ENCODE results near the gene BAZ2B. TPM values are rescaled to one million over a fixed set of nuclear protein-coding genes. Genes with fewer than 3 reads are reported as not detected.

Gene BAZ2B
- total and polyA plus RNA-seq, 2 experiments from 2014 or later = 51.7 to 62.9 TPM

- H3K9me3 Mint-ChIP-seq = no peaks in the 10 kb centered on the region; the same call in 2 of the 3 replicates
- peaks cover 20% of the 10 kb centered on the region for H3K4me1 Mint-ChIP-seq
- Histone ChIP-seq H3K4me2 (no peak overlapping the region), H3K79me2 (replicated peaks; ENCODE audit: insufficient read depth) (no peaks in the 10 kb centered on the region), H3K27ac (ENCODE audit: low read depth) (no peak overlapping the region), H4K20me1 (replicated peaks; ENCODE audit: insufficient read depth) (no peaks in the 10 kb centered on the region), H3K27me3 (ENCODE audit: insufficient read depth) (no peaks in the 10 kb centered on the region), H2AFZ (no peak overlapping the region), H3K4me1 (ENCODE audit: insufficient read depth) (peaks cover 21% of the 10 kb centered on the region), H3F3A (replicated peaks; ENCODE audit: low read depth) (no peaks in the 10 kb centered on the region), H3K36me3 (ENCODE audit: insufficient read depth) (no peaks in the 10 kb centered on the region), H3K4me3 (no peak overlapping the region), H3K9me2 (ENCODE audit: insufficient read depth) (no peaks in the 10 kb centered on the region)
- no peak for DNase-seq (ENCODE audit: low spot score)
- H3K4me3 Mint-ChIP-seq = no peak overlapping the region
- no peak for ATAC-seq
- no peak overlapping the region for H3K27ac Mint-ChIP-seq
- peaks cover 6% of the 10 kb centered on the region for H3K27me3 Mint-ChIP-seq (ENCODE audit: insufficient read depth, low read depth, poor library complexity)
- H3K36me3 Mint-ChIP-seq (ENCODE audit: low read depth) = no peaks in the 10 kb centered on the region
- no peak for TF ChIP-seq ETS1 (IDR thresholded peaks at IDR 0.05)
- TF ChIP-seq POLR2AphosphoS5 (IDR thresholded peaks at IDR 0.05; ENCODE audit: low read depth) = no peak
- TF ChIP-seq CTCF (conservative IDR thresholded peaks at IDR 0.05; ENCODE audit: low read depth in 2 of 2) = no peak; a peak in 1 of 4 replicates
- no peak for TF ChIP-seq REST (IDR thresholded peaks at IDR 0.05; ENCODE audit: unreplicated experiment)
- no peak for TF ChIP-seq NANOG (IDR thresholded peaks at IDR 0.05; ENCODE audit: borderline replicate concordance)
- no peak for TF ChIP-seq EZH2phosphoT487 (IDR thresholded peaks at IDR 0.05; ENCODE audit: unreplicated experiment)
These were observed 20.9 kb upstream of the BAZ2B start for GRCh38 chr2:159637240-159637639.

GRCh38 chr2:159635006-159635789 is 18.9 kb upstream of the BAZ2B start:
- Histone ChIP-seq H3K36me3 (ENCODE audit: insufficient read depth) (no peaks in the 10 kb centered on the region), H3K4me2 (no peak overlapping the region), H4K20me1 (replicated peaks; ENCODE audit: insufficient read depth) (no peaks in the 10 kb centered on the region), H3K79me2 (replicated peaks; ENCODE audit: insufficient read depth) (no peaks in the 10 kb centered on the region), H3K4me1 (ENCODE audit: insufficient read depth) (peaks cover 18% of the 10 kb centered on the region), H3K9me2 (ENCODE audit: insufficient read depth) (no peaks in the 10 kb centered on the region), H2AFZ (no peak overlapping the region), H3K27ac (ENCODE audit: low read depth) (no peak overlapping the region), H3K4me3 (no peak overlapping the region), H3F3A (replicated peaks; ENCODE audit: low read depth) (no peaks in the 10 kb centered on the region), H3K27me3 (ENCODE audit: insufficient read depth) (no peaks in the 10 kb centered on the region)
- H3K36me3 Mint-ChIP-seq (ENCODE audit: low read depth) = no peaks in the 10 kb centered on the region
- no peaks in the 10 kb centered on the region for H3K9me3 Mint-ChIP-seq
- no peak for DNase-seq (ENCODE audit: low spot score)
- H3K4me3 Mint-ChIP-seq = no peak overlapping the region
- H3K27me3 Mint-ChIP-seq (ENCODE audit: insufficient read depth, low read depth, poor library complexity) = peaks cover 6% of the 10 kb centered on the region
- peak; percentile 66 for ATAC-seq
- peaks cover 20% of the 10 kb centered on the region for H3K4me1 Mint-ChIP-seq
- no peak overlapping the region; the same call in 1 of the 2 replicates for H3K27ac Mint-ChIP-seq
- TF ChIP-seq CREB1 (CRISPR knock-in tag; IDR thresholded peaks at IDR 0.05; ENCODE audit: low read depth) = no peak
- no peak for TF ChIP-seq JUNB (IDR thresholded peaks at IDR 0.05; ENCODE audit: unreplicated experiment)
- no peak for TF ChIP-seq EZH2 (IDR thresholded peaks at IDR 0.05; ENCODE audit: low read depth, unreplicated experiment)

All from GM23338 (cell line).